ENCODE results near the gene ALPK3.

DNA sequence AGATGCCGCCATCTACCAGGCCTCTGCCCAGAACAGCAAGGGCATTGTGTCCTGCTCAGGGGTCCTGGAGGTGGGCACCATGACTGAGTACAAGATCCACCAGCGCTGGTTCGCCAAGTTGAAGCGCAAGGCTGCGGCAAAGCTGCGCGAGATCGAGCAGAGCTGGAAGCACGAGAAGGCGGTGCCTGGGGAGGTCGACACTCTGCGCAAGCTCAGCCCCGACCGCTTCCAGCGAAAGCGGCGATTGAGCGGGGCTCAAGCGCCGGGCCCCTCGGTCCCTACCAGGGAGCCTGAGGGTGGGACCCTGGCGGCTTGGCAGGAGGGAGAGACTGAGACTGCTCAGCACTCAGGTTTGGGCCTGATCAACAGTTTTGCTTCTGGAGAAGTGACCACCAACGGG, 22.6 kb downstream of the ALPK3 start:
- TF ChIP-seq CTCF (IDR thresholded peaks at IDR 0.05) (no peak), ZFX (IDR thresholded peaks at IDR 0.05; ENCODE audit: borderline replicate concordance) (no peak)

All from 22Rv1 (cell line).